GM13976 (cell line): ENCODE data around the gene WDR54.

Experiments used
- DNase-seq: peaks from one replicate; pipeline ENCODE4 v3.0.0; 2012; ENCODE audit warnings: low spot score
- in situ Hi-C: fragments of 300-500 bp; cut with MboI; formaldehyde crosslinking; loops from one replicate; pipeline ENCODE4 v1.12.0; 2022; ENCODE audit warnings: low sequenced_read_pairs, mixed read lengths, inconsistent platforms; ENCODE audit not compliant: unreplicated experiment
- TF ChIP-seq, protein P1 (sequence below): IDR thresholded peaks from 2 replicates; pipeline ENCODE4 v1.5.1; 2012; ENCODE audit warnings: borderline replicate concordance, mild to moderate bottlenecking; ENCODE audit not compliant: insufficient read depth; ENCODE audit errors: extremely low read depth, missing control alignments, control extremely low read depth

The WDR54 gene

DNA sequence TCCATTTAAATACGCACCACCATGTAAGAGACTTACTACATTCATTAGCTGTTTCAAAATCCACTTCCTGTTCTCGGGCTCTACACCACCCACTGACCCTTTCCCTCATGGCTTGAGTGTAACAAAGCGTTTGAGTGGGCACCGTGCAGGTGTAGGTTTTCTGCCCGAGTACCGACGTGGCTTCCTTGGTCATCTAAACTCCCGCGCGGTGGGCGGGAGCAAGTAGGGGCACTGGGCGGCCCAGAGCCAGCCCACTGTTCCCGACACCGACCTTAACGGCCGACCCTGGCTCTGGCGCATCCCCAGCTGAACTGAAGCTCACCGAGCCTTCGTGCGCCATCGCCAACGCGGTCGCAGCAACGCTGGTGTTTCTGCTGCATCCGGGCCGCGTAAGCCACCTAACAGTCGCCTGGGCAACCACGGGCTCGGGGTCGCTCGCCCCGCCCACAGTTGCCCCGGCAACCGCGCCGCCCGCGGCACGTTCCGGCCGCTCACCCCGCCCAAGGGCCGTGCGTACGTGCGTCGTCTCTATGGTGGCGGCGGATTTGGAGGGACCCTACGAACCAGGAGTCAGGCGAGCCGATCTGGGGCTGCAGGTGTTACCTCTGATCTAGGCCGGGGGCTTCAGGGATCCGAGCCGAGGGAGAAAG lies at the start of gene WDR54, which contains the start of gene C2orf81:
Gene WDR54 (plus strand): TSS at position 510 of the 650 bp plus-strand sequence. CDS start 424 bp downstream, outside the sequence.
Gene C2orf81 (minus strand): TSS at position 399 of the 650 bp plus-strand sequence. CDS start 59 bp downstream, at position 340.
- TF ChIP-seq, protein P1, sequence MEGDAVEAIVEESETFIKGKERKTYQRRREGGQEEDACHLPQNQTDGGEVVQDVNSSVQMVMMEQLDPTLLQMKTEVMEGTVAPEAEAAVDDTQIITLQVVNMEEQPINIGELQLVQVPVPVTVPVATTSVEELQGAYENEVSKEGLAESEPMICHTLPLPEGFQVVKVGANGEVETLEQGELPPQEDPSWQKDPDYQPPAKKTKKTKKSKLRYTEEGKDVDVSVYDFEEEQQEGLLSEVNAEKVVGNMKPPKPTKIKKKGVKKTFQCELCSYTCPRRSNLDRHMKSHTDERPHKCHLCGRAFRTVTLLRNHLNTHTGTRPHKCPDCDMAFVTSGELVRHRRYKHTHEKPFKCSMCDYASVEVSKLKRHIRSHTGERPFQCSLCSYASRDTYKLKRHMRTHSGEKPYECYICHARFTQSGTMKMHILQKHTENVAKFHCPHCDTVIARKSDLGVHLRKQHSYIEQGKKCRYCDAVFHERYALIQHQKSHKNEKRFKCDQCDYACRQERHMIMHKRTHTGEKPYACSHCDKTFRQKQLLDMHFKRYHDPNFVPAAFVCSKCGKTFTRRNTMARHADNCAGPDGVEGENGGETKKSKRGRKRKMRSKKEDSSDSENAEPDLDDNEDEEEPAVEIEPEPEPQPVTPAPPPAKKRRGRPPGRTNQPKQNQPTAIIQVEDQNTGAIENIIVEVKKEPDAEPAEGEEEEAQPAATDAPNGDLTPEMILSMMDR, result no peak
- in situ Hi-C loops, result no loop called here
- peak; percentile 99 for DNase-seq

DNA sequence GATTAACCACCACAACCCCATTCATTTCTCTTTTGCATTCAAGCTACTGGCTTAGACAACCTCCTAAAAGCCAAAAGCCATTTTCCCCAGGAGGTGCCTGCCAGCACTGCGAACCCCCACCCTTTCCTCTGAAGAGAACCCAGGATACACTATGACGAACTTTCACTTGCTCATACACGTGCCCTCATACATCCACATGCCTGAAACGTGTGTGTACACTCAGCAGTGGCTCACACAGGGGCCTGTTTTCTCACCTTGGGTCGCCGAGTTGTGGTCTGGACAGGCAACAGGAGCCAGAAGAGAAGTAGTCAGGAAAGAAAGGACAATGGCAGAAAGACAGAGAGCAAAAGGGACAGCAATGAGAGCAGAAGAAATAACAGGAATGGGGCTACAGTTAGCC lies 48.9 kb upstream of the WDR54 start:
- in situ Hi-C loops, result no loop called here
- TF ChIP-seq, protein P1, result no peak
- no peak for DNase-seq

- TF ChIP-seq, protein P1, result no peak
- in situ Hi-C loops, result no loop called here
- no peak for DNase-seq
Measured at GRCh38 chr2:74373221-74373676, 48.3 kb upstream of the WDR54 start.

DNA sequence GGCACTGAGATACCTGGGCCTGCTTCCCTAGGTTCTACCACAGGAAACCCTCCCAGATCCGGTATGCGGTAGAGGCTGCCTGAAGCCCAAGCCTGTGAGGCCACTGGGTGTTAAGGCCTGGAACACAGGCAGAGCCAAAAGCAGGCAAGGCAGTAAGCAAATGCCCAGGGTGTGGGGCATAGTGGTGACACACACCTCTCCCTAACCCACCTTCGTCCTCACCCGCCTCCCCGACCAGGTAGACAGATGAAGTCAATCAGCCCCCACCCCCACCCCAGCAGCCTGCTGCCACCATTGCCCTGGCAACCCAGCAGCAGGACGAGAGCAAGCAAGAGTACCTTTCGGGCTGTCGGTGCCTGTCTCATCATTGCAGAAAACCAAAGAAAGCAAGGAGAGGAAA lies 47.5 kb upstream of the WDR54 start:
- in situ Hi-C loops, result no loop called here
- DNase-seq, result no peak
- TF ChIP-seq, protein P1, result no peak

DNA sequence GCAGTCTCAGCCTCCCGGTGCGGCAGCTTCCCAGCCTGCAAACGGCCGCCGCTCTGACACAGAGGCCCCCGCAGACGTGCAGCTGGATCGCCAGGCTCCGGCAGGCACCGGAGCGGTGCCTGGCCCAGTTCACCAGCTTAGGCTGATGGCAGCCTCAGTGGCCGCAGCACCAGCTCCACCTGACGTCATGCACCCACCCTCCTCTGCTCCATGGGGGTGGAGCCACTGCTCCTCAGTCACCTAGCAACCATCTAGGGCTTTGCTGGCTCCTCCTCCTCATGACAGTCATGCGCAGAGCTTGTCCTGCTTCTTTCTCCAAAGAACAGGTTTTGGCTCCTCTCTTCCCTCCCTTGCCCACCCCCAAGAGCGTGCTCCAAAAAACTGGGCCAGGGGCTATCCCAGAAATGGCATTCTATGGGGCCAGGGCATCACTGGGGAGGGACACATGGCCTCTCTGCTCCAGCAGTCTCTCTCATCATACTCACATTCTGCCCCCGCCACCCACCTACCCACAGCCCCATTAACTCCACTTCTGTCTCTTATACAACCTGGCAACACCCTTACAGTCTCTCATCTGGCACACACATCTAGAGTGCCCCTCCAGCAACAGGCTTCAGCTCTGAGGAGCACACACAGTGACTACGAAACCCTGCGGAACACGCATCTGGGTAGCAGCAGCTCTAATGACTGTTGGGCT lies 46.9 kb upstream of the WDR54 start:
- DNase-seq, result no peak
- TF ChIP-seq, protein P1, result no peak
- in situ Hi-C loops, result no loop called here

GRCh38 chr2:74375838-74376237 lies 45.7 kb upstream of the WDR54 start:
- in situ Hi-C loops, result no loop called here
- no peak for DNase-seq
- TF ChIP-seq, protein P1, result no peak

- in situ Hi-C loops, result no loop called here
- TF ChIP-seq, protein P1, result no peak
- DNase-seq, result no peak
Measured at GRCh38 chr2:74378007-74378406, 43.5 kb upstream of the WDR54 start.
